HFF-Myc (cell line): Measurements from ENCODE around the gene KRTAP12-1.

Source experiments
- DNase-seq: peaks from one replicate; pipeline ENCODE4 v3.0.0-alpha.2; 2011; ENCODE audit warnings: low read depth; ENCODE audit errors: extremely low read depth
- H3K4me3 ChIP-seq: replicated peaks from 2 replicates; pipeline ENCODE4 v1.5.1; 2011; ENCODE audit warnings: low read depth, mild to moderate bottlenecking, control low read depth, low read length
- CTCF ChIP-seq: IDR thresholded peaks from 2 replicates; pipeline ENCODE4 v1.5.1; 2012; ENCODE audit warnings: mild to moderate bottlenecking, low read depth, low read length, control low read depth; ENCODE audit errors: missing control alignments

Gene KRTAP12-1

GRCh38 chr21:44702973-44703730 is 21.2 kb upstream of the KRTAP12-1 start:
- no peak for TF ChIP-seq CTCF
- no peak overlapping the region for H3K4me3 ChIP-seq
- DNase-seq = no peak

GRCh38 chr21:44702111-44702972 is 20.4 kb upstream of the KRTAP12-1 start:
- H3K4me3 ChIP-seq = no peak overlapping the region
- no peak for DNase-seq
- TF ChIP-seq CTCF = no peak

GRCh38 chr21:44701541-44701940 is 19.6 kb upstream of the KRTAP12-1 start:
- no peak for DNase-seq
- no peak for TF ChIP-seq CTCF

GRCh38 chr21:44701023-44701400 is 19.0 kb upstream of the KRTAP12-1 start:
- TF ChIP-seq CTCF = no peak
- no peak overlapping the region for H3K4me3 ChIP-seq
- no peak for DNase-seq

More at GRCh38 chr21:44701541-44701940, 19.6 kb upstream of the KRTAP12-1 start:
- H3K4me3 ChIP-seq = no peak overlapping the region

- DNase-seq = no peak
- TF ChIP-seq CTCF = no peak
- H3K4me3 ChIP-seq = no peak overlapping the region
These were observed 18.4 kb upstream of the KRTAP12-1 start for GRCh38 chr21:44700101-44701022.

GRCh38 chr21:44699502-44700001 is 17.6 kb upstream of the KRTAP12-1 start:
- no peak for TF ChIP-seq CTCF
- no peak overlapping the region for H3K4me3 ChIP-seq
- DNase-seq = no peak
